HepG2 (cell line): ENCODE measurements around the gene SH2B2. TPM values are rescaled to one million over a fixed set of nuclear protein-coding genes. Genes with fewer than 3 reads are reported as not detected.

Experiments
- ARNT2 ChIP-seq: sonication (generic); formaldehyde crosslinking; IDR thresholded peaks from 2 replicates; pipeline ENCODE4 v1.8.0; 2022; ENCODE audit warnings: mild to moderate bottlenecking, low read depth, missing genetic modification reagents, moderate library complexity
- CSRNP1 ChIP-seq: sonication (generic); formaldehyde crosslinking; IDR thresholded peaks from 2 replicates; pipeline ENCODE4 v1.8.1; 2023; ENCODE audit warnings: mild to moderate bottlenecking, missing genetic modification reagents
- FOSL2 ChIP-seq: sonication (generic); formaldehyde crosslinking; IDR thresholded peaks from 2 replicates; pipeline ENCODE4 v1.4.0; 2020; ENCODE audit warnings: missing genetic modification reagents
- FOXP1 ChIP-seq, 2 experiments: fragments of 450-650 bp in 1 of 2; IDR thresholded peaks; 2 replicates each; pipeline ENCODE4 v1.6.1; 2017 to 2018; ENCODE audit warnings: antibody characterized with exemption in 1 of 2
- HNF1B ChIP-seq: sonication (generic); formaldehyde crosslinking; IDR thresholded peaks from 2 replicates; pipeline ENCODE4 v1.5.1; 2020; ENCODE audit warnings: mild to moderate bottlenecking, moderate library complexity, missing genetic modification reagents
- NPAS2 ChIP-seq: sonication (generic); formaldehyde crosslinking; IDR thresholded peaks from 2 replicates; pipeline ENCODE4 v1.8.0; 2022; ENCODE audit warnings: mild to moderate bottlenecking, missing genetic modification reagents, borderline replicate concordance
- SOX13 ChIP-seq, 3 experiments: fragments of 450-650 bp in 1 of 3; sonication (generic) in 1 of 3; formaldehyde crosslinking in 1 of 3; IDR thresholded peaks in 2 of 3; conservative IDR thresholded peaks in 1 of 3; 2 replicates each; pipeline versions ENCODE4 v1.5.0 to v1.6.1; 2016 to 2020; ENCODE audit warnings: antibody characterized with exemption in 1 of 3, mild to moderate bottlenecking in 1 of 3, missing compliant biosample characterization in 1 of 3, missing genetic modification reagents in 1 of 3, moderate library complexity in 1 of 3
- ZFP91 ChIP-seq: sonication (generic); formaldehyde crosslinking; IDR thresholded peaks from 2 replicates; pipeline ENCODE4 v1.9.0; 2022; ENCODE audit warnings: missing genetic modification reagents, mild to moderate bottlenecking, borderline replicate concordance
- ZFX ChIP-seq: sonication (generic); formaldehyde crosslinking; IDR thresholded peaks from 2 replicates; pipeline ENCODE4 v1.4.0; 2020; ENCODE audit warnings: mild to moderate bottlenecking, low read depth, missing genetic modification reagents, moderate library complexity
- ZIK1 ChIP-seq: sonication (generic); formaldehyde crosslinking; IDR thresholded peaks from 2 replicates; pipeline ENCODE4 v1.5.0; 2020; ENCODE audit warnings: mild to moderate bottlenecking, low read depth, missing genetic modification reagents, borderline replicate concordance
- ZNF547 ChIP-seq: sonication (generic); formaldehyde crosslinking; IDR thresholded peaks from 2 replicates; pipeline ENCODE4 v1.5.1; 2020; ENCODE audit warnings: mild to moderate bottlenecking, missing genetic modification reagents
- ZNF574 ChIP-seq: sonication (generic); formaldehyde crosslinking; IDR thresholded peaks from 2 replicates; pipeline ENCODE4 v1.4.0; 2020; ENCODE audit warnings: missing genetic modification reagents
- ZNF777 ChIP-seq: sonication (generic); formaldehyde crosslinking; IDR thresholded peaks from 2 replicates; pipeline ENCODE4 v1.4.0; 2020; ENCODE audit warnings: missing genetic modification reagents
- ZNF788 ChIP-seq: sonication (generic); formaldehyde crosslinking; IDR thresholded peaks from 2 replicates; pipeline ENCODE4 v1.5.0; 2020; ENCODE audit warnings: mild to moderate bottlenecking, missing genetic modification reagents, borderline replicate concordance
- polyA plus RNA-seq, 8 experiments: library from polyadenylated mRNA; depleted of rRNA in 3 of 8; stranded (reverse) in 7 of 8; unstranded in 1 of 8; fragments of >200 nt; fragmentation: Illumina TruSeq in 4 of 8; extraction: Trizol in 4 of 8; gene quantifications; 2 replicates each; pipeline versions ENCODE4 v1.2.1 to v1.2.3, GENCODE V29; 2011 to 2016; ENCODE audit warnings: low read depth in 4 of 8, missing spikeins in 1 of 8, mixed read lengths in 1 of 8; ENCODE audit not compliant: insufficient read depth in 1 of 8
- total RNA-seq, 5 experiments: library from RNA; depleted of rRNA; stranded (reverse); fragments of >200 nt; fragmentation: Illumina TruSeq; extraction: Trizol; gene quantifications; 2 replicates each; pipeline ENCODE4 v1.2.3, GENCODE V29; 2016; ENCODE audit warnings: low read depth in 1 of 5
- TF ChIP-seq, protein P1 (sequence below): sonication (generic); formaldehyde crosslinking; IDR thresholded peaks from 2 replicates; pipeline ENCODE4; 2020; ENCODE audit warnings: missing genetic modification reagents, mild to moderate bottlenecking, borderline replicate concordance

Gene SH2B2
- total and polyA plus RNA-seq, 2 of the 13 experiments (the other 11 are each of a cell fraction or from before 2014, with no cell fraction given) = 0.46 to 1.3 TPM

GRCh38 chr7:102306916-102307677 lies 20.4 kb downstream of the SH2B2 start (continued):
- TF ChIP-seq HNF1B (0 out of 2 replicates have a peak, but pooled peaks have one; percentile 72), ZFP91 (CRISPR knock-in tag) (peak; percentile 57; the same call in 1 of the 2 replicates), ZNF777 (CRISPR knock-in tag) (no peak), ZNF574 (CRISPR knock-in tag) (0 out of 2 replicates have a peak, but pooled peaks have one; percentile 14), NPAS2 (CRISPR knock-in tag) (no peak), ZFX (CRISPR knock-in tag) (peak; percentile 58; the same call in 1 of the 2 replicates), FOSL2 (CRISPR knock-in tag) (peak; percentile 89), ZIK1 (CRISPR knock-in tag) (0 out of 2 replicates have a peak, but pooled peaks have one; percentile 32), FOXP1 (IDR thresholded peaks at IDR 0.05) (no peak), FOXP1 (CRISPR knock-in tag; IDR thresholded peaks at IDR 0.05) (peak; percentile 72), ZNF788 (CRISPR knock-in tag) (0 out of 2 replicates have a peak, but pooled peaks have one; percentile 21), ARNT2 (CRISPR knock-in tag) (peak; percentile 61), ZNF547 (CRISPR knock-in tag) (0 out of 2 replicates have a peak, but pooled peaks have one; percentile 42), CSRNP1 (CRISPR knock-in tag) (0 out of 2 replicates have a peak, but pooled peaks have one; percentile 46), SOX13 (IDR thresholded peaks at IDR 0.05) (no peak; the same call in 1 of the 2 replicates), SOX13 (CRISPR knock-in tag; conservative IDR thresholded peaks at IDR 0.05 in 1 of 2, IDR thresholded peaks at IDR 0.05 in 1 of 2) (no peak)
- TF ChIP-seq, protein P1, sequence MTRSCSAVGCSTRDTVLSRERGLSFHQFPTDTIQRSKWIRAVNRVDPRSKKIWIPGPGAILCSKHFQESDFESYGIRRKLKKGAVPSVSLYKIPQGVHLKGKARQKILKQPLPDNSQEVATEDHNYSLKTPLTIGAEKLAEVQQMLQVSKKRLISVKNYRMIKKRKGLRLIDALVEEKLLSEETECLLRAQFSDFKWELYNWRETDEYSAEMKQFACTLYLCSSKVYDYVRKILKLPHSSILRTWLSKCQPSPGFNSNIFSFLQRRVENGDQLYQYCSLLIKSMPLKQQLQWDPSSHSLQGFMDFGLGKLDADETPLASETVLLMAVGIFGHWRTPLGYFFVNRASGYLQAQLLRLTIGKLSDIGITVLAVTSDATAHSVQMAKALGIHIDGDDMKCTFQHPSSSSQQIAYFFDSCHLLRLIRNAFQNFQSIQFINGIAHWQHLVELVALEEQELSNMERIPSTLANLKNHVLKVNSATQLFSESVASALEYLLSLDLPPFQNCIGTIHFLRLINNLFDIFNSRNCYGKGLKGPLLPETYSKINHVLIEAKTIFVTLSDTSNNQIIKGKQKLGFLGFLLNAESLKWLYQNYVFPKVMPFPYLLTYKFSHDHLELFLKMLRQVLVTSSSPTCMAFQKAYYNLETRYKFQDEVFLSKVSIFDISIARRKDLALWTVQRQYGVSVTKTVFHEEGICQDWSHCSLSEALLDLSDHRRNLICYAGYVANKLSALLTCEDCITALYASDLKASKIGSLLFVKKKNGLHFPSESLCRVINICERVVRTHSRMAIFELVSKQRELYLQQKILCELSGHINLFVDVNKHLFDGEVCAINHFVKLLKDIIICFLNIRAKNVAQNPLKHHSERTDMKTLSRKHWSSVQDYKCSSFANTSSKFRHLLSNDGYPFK (CRISPR knock-in tag) = 0 out of 2 replicates have a peak, but pooled peaks have one; percentile 16
